ENCODE results near the gene MSN.
"Not testable (repeated sequence)": the region's sequence is repeated elsewhere in the genome, so short reads cannot be mapped to it uniquely, and the experiment has no call there.

DNA sequence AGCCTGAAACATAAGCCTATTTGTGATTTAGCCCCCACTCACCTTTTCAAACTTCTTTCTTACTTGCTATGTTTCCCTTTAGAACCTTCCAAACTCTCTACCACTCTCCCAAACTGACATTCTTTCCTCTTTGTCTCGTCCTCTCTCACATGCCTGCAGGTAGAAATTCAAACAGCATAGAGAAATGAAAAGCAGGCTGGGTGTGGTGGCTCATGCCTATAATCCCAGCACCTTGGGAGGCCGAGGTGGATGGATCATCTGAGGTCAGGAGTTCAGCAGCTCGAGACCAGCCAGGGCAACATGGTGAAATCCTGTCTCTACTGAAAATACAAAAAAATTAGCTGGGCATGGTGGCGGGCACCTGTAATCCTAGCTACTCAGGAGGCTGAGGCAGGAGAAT lies 31.2 kb upstream of the MSN start:
- TF ChIP-seq EZH2 (IDR thresholded peaks at IDR 0.05); POLR2AphosphoS5 (IDR thresholded peaks at IDR 0.05; ENCODE audit: borderline replicate concordance, low read depth, low read length): not testable (repeated sequence)
